Adrenal gland (tissue), 5 donors: ENCODE measurements around the gene CTCF.

Source experiments
- CTCF ChIP-seq, 6 experiments: fragments of 450-650 bp in 4 of 6; fragments of 200-600 bp in 2 of 6; sonication (generic) in 1 of 6; IDR thresholded peaks; 1 replicate in 5 of 6; 2 replicates in 1 of 6; pipeline versions ENCODE4 v1.5.1 to v1.8.0; 2016 to 2021; ENCODE audit warnings: antibody characterized with exemption in 6 of 6, mild to moderate bottlenecking in 2 of 6, moderate library complexity in 1 of 6
- POLR2A ChIP-seq, 2 donors: fragments of 450-650 bp; IDR thresholded peaks; one replicate each; pipeline ENCODE4 v1.6.1; 2017; ENCODE audit warnings: antibody characterized with exemption in 2 of 2, mild to moderate bottlenecking in 2 of 2, moderate library complexity in 1 of 2
- donor health status: DM: no; HTN: no; CAD: no.

- TF ChIP-seq POLR2A (IDR thresholded peaks at IDR 0.05) (no peak), CTCF (IDR thresholded peaks at IDR 0.05) (no peak)
These were observed 16.2 kb upstream of the CTCF start for GRCh38 chr16:67546091-67546501.
